Measurements from ENCODE around the gene NFAM1. TPM values are rescaled to one million over a fixed set of nuclear protein-coding genes. Genes with fewer than 3 reads are reported as not detected.

The NFAM1 gene
- total RNA-seq, 1 donor from 2014 or later: 0.53 TPM

GRCh38 chr22:42358643-42359558 is 73.3 kb downstream of the NFAM1 start:
- H3K36me3 Mint-ChIP-seq: no peaks in the 10 kb centered on the region
- H3K4me3 Mint-ChIP-seq: no peak overlapping the region
- TF ChIP-seq CTCF (conservative IDR thresholded peaks at IDR 0.05): no peak
- no peaks in the 10 kb centered on the region for H3K9me3 Mint-ChIP-seq
- peaks cover 13% of the 10 kb centered on the region for H3K4me1 Mint-ChIP-seq (ENCODE audit: unreplicated experiment)
- peaks cover 13% of the 10 kb centered on the region for H3K27me3 Mint-ChIP-seq
- no peak for DNase-seq (ENCODE audit: extremely low spot score, unreplicated experiment)
- H3K27ac Mint-ChIP-seq: no peak overlapping the region

GRCh38 chr22:42357634-42358296 is 74.4 kb downstream of the NFAM1 start:
- peaks cover 12% of the 10 kb centered on the region for H3K27me3 Mint-ChIP-seq
- TF ChIP-seq CTCF (conservative IDR thresholded peaks at IDR 0.05): no peak
- peaks cover 13% of the 10 kb centered on the region for H3K4me1 Mint-ChIP-seq (ENCODE audit: unreplicated experiment)
- no peak overlapping the region for H3K4me3 Mint-ChIP-seq
- H3K27ac Mint-ChIP-seq: no peak overlapping the region
- H3K36me3 Mint-ChIP-seq: no peaks in the 10 kb centered on the region
- no peak for DNase-seq (ENCODE audit: extremely low spot score, unreplicated experiment)
- H3K9me3 Mint-ChIP-seq: no peaks in the 10 kb centered on the region

- DNase-seq (ENCODE audit: extremely low spot score, unreplicated experiment): no peak
- H3K27ac Mint-ChIP-seq: no peak overlapping the region
- H3K9me3 Mint-ChIP-seq: no peaks in the 10 kb centered on the region
- no peak for TF ChIP-seq CTCF (conservative IDR thresholded peaks at IDR 0.05)
- H3K36me3 Mint-ChIP-seq: no peaks in the 10 kb centered on the region
- H3K27me3 Mint-ChIP-seq: peaks cover 9% of the 10 kb centered on the region
- H3K4me3 Mint-ChIP-seq: no peak overlapping the region
- peaks cover 13% of the 10 kb centered on the region for H3K4me1 Mint-ChIP-seq (ENCODE audit: unreplicated experiment)
These were observed 75.0 kb downstream of the NFAM1 start for GRCh38 chr22:42357221-42357620.

GRCh38 chr22:42356533-42356932 is 75.7 kb downstream of the NFAM1 start:
- Mint-ChIP-seq H3K27ac (no peak overlapping the region), H3K4me1 (ENCODE audit: unreplicated experiment) (peaks cover 14% of the 10 kb centered on the region)
- DNase-seq (ENCODE audit: extremely low spot score, unreplicated experiment): no peak

More at GRCh38 chr22:42356533-42356932, 75.7 kb downstream of the NFAM1 start:
- Mint-ChIP-seq H3K27me3 (peaks cover 10% of the 10 kb centered on the region), H3K9me3 (no peaks in the 10 kb centered on the region), H3K4me3 (no peak overlapping the region), H3K36me3 (no peaks in the 10 kb centered on the region)
- no peak for TF ChIP-seq CTCF (conservative IDR thresholded peaks at IDR 0.05)

Measured in type B pancreatic cell (in vitro differentiated cells).